H1 (cell line): Measurements from ENCODE around the gene PROZ. TPM values are rescaled to one million over a fixed set of nuclear protein-coding genes. Genes with fewer than 3 reads are reported as not detected.

Source experiments
- CBX5 ChIP-seq: fragments of 300-800, 300-1000 bp; sonication (generic); IDR thresholded peaks from 2 replicates; pipeline ENCODE4 v1.7.1; 2016; ENCODE audit warnings: antibody characterized with exemption, low read length, low read depth
- HDAC6 ChIP-seq: IDR thresholded peaks from one replicate; pipeline ENCODE4 v1.7.1; 2012; ENCODE audit warnings: low read depth, mild to moderate bottlenecking, inconsistent platforms, low read length, moderate library complexity
- SP4 ChIP-seq: IDR thresholded peaks from 2 replicates; pipeline ENCODE4 v1.6.1; 2012; ENCODE audit warnings: low read length, inconsistent platforms
- polyA plus RNA-seq, 7 experiments: library from polyadenylated mRNA; depleted of rRNA in 3 of 7; stranded (reverse) in 5 of 7; unstranded in 2 of 7; fragments of >200 nt in 5 of 7; fragments of 200-250 nt in 2 of 7; gene quantifications; 1 replicate in 5 of 7; 2 replicates in 1 of 7; 4 replicates in 1 of 7; pipeline versions ENCODE4 v1.2.1 to v1.2.3, GENCODE V29; 2011 to 2013; ENCODE audit warnings: missing spikeins in 2 of 7, mixed read lengths in 2 of 7
- total RNA-seq: library from RNA; stranded (reverse); fragmentation: NEBNext Ultra II Directional; extraction: Animal tissue kit (Norgen Biotek cat#: 25700); gene quantifications from 2 replicates; pipeline ENCODE4 v1.2.1, GENCODE V29; 2021
- TF ChIP-seq, protein P1 (sequence below): IDR thresholded peaks from 2 replicates; pipeline ENCODE4 v1.6.1; 2011; ENCODE audit warnings: low read length, improper control_type of control experiment
- TF ChIP-seq, protein P2 (sequence below): fragments of 300-600 bp; sonication (generic); IDR thresholded peaks from 2 replicates; pipeline ENCODE4 v1.7.1; 2012; ENCODE audit warnings: low read length, moderate library complexity, mild to moderate bottlenecking, inconsistent platforms; ENCODE audit not compliant: insufficient replicate concordance

PROZ gene
- total and polyA plus RNA-seq, 2 of the 8 experiments (the other 6 are each of a cell fraction or from before 2014, with no cell fraction given): not detected

DNA sequence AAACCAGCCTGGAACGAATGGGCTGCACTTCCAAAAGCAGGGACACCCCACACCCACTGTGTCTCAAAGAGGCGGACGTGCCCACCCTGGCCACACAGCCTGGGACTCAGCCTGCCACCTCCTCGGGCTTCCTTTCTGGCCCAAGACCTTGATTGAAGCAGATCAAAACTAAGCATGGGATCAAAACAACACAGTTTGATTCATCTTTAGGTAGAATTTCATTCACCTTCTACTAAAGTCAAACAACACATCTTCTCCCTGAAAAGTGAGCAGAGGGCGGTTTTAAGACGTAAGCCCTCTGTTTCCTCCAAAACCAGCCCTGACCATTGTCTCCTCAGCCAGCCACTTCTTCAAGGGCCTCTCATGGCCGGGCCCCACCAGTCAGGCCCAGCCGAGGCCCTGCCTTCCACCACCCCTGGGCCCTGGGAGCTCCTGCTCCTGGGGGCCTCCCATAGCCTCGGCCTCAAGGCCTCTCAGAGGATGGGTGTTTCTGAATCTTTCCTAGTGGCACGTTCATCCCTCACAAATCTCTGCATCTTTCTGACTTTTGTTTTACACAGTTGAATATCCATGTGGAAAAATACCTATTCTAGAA is 42.1 kb upstream of the PROZ start (continued):
- TF ChIP-seq, protein P1, sequence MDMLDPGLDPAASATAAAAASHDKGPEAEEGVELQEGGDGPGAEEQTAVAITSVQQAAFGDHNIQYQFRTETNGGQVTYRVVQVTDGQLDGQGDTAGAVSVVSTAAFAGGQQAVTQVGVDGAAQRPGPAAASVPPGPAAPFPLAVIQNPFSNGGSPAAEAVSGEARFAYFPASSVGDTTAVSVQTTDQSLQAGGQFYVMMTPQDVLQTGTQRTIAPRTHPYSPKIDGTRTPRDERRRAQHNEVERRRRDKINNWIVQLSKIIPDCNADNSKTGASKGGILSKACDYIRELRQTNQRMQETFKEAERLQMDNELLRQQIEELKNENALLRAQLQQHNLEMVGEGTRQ: no peak
- no peak for TF ChIP-seq HDAC6
- no peak for TF ChIP-seq SP4
- TF ChIP-seq, protein P2, sequence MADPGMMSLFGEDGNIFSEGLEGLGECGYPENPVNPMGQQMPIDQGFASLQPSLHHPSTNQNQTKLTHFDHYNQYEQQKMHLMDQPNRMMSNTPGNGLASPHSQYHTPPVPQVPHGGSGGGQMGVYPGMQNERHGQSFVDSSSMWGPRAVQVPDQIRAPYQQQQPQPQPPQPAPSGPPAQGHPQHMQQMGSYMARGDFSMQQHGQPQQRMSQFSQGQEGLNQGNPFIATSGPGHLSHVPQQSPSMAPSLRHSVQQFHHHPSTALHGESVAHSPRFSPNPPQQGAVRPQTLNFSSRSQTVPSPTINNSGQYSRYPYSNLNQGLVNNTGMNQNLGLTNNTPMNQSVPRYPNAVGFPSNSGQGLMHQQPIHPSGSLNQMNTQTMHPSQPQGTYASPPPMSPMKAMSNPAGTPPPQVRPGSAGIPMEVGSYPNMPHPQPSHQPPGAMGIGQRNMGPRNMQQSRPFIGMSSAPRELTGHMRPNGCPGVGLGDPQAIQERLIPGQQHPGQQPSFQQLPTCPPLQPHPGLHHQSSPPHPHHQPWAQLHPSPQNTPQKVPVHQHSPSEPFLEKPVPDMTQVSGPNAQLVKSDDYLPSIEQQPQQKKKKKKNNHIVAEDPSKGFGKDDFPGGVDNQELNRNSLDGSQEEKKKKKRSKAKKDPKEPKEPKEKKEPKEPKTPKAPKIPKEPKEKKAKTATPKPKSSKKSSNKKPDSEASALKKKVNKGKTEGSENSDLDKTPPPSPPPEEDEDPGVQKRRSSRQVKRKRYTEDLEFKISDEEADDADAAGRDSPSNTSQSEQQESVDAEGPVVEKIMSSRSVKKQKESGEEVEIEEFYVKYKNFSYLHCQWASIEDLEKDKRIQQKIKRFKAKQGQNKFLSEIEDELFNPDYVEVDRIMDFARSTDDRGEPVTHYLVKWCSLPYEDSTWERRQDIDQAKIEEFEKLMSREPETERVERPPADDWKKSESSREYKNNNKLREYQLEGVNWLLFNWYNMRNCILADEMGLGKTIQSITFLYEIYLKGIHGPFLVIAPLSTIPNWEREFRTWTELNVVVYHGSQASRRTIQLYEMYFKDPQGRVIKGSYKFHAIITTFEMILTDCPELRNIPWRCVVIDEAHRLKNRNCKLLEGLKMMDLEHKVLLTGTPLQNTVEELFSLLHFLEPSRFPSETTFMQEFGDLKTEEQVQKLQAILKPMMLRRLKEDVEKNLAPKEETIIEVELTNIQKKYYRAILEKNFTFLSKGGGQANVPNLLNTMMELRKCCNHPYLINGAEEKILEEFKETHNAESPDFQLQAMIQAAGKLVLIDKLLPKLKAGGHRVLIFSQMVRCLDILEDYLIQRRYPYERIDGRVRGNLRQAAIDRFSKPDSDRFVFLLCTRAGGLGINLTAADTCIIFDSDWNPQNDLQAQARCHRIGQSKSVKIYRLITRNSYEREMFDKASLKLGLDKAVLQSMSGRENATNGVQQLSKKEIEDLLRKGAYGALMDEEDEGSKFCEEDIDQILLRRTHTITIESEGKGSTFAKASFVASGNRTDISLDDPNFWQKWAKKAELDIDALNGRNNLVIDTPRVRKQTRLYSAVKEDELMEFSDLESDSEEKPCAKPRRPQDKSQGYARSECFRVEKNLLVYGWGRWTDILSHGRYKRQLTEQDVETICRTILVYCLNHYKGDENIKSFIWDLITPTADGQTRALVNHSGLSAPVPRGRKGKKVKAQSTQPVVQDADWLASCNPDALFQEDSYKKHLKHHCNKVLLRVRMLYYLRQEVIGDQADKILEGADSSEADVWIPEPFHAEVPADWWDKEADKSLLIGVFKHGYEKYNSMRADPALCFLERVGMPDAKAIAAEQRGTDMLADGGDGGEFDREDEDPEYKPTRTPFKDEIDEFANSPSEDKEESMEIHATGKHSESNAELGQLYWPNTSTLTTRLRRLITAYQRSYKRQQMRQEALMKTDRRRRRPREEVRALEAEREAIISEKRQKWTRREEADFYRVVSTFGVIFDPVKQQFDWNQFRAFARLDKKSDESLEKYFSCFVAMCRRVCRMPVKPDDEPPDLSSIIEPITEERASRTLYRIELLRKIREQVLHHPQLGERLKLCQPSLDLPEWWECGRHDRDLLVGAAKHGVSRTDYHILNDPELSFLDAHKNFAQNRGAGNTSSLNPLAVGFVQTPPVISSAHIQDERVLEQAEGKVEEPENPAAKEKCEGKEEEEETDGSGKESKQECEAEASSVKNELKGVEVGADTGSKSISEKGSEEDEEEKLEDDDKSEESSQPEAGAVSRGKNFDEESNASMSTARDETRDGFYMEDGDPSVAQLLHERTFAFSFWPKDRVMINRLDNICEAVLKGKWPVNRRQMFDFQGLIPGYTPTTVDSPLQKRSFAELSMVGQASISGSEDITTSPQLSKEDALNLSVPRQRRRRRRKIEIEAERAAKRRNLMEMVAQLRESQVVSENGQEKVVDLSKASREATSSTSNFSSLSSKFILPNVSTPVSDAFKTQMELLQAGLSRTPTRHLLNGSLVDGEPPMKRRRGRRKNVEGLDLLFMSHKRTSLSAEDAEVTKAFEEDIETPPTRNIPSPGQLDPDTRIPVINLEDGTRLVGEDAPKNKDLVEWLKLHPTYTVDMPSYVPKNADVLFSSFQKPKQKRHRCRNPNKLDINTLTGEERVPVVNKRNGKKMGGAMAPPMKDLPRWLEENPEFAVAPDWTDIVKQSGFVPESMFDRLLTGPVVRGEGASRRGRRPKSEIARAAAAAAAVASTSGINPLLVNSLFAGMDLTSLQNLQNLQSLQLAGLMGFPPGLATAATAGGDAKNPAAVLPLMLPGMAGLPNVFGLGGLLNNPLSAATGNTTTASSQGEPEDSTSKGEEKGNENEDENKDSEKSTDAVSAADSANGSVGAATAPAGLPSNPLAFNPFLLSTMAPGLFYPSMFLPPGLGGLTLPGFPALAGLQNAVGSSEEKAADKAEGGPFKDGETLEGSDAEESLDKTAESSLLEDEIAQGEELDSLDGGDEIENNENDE: no peak
- TF ChIP-seq CBX5: no peak
